Measurements from ENCODE around the gene NELL1.

NELL1 gene

GRCh38 chr11:21398195-21398594, 728.8 kb downstream of the NELL1 start:
- H3K27me3 Mint-ChIP-seq: no peaks in the 10 kb centered on the region
- no peak overlapping the region for H3K4me3 Mint-ChIP-seq
- no peaks in the 10 kb centered on the region for H3K36me3 Mint-ChIP-seq
- no peak overlapping the region for H3K27ac Mint-ChIP-seq
- DNase-seq (ENCODE audit: low spot score in 2 of 2) (no peak), ATAC-seq (ENCODE audit: low read depth) (no peak)
- H3K4me1 Mint-ChIP-seq: no peaks in the 10 kb centered on the region
- no peaks in the 10 kb centered on the region for H3K9me3 Mint-ChIP-seq

- H3K9me3 Mint-ChIP-seq: no peaks in the 10 kb centered on the region
- H3K27me3 Mint-ChIP-seq: no peaks in the 10 kb centered on the region
- no peaks in the 10 kb centered on the region for H3K36me3 Mint-ChIP-seq
- H3K4me3 Mint-ChIP-seq: no peak overlapping the region
- ATAC-seq (ENCODE audit: low read depth): no peak
- H3K27ac Mint-ChIP-seq: no peak overlapping the region
- no peaks in the 10 kb centered on the region for H3K4me1 Mint-ChIP-seq
- no peak for DNase-seq (ENCODE audit: low spot score in 2 of 2)
Measured at GRCh38 chr11:21401496-21401895, 732.1 kb downstream of the NELL1 start.

GRCh38 chr11:21402274-21402673, 732.9 kb downstream of the NELL1 start:
- H3K27ac Mint-ChIP-seq: no peak overlapping the region
- no peak for ATAC-seq (ENCODE audit: low read depth)

GRCh38 chr11:21403069-21403468, 733.7 kb downstream of the NELL1 start:
- Mint-ChIP-seq H3K27me3 (no peaks in the 10 kb centered on the region), H3K36me3 (no peaks in the 10 kb centered on the region), H3K9me3 (peaks cover 3% of the 10 kb centered on the region), H3K4me3 (no peak overlapping the region), H3K27ac (no peak overlapping the region), H3K4me1 (no peaks in the 10 kb centered on the region)
- ATAC-seq (ENCODE audit: low read depth) (no peak), DNase-seq (ENCODE audit: low spot score in 2 of 2) (no peak)

More at GRCh38 chr11:21402274-21402673, 732.9 kb downstream of the NELL1 start:
- DNase-seq (ENCODE audit: low spot score in 2 of 2): no peak
- no peaks in the 10 kb centered on the region for H3K9me3 Mint-ChIP-seq
- H3K4me1 Mint-ChIP-seq: no peaks in the 10 kb centered on the region
- H3K27me3 Mint-ChIP-seq: no peaks in the 10 kb centered on the region
- no peaks in the 10 kb centered on the region for H3K36me3 Mint-ChIP-seq
- H3K4me3 Mint-ChIP-seq: no peak overlapping the region

- no peak for ATAC-seq (ENCODE audit: low read depth)
- H3K27ac Mint-ChIP-seq: no peak overlapping the region
- H3K4me3 Mint-ChIP-seq: no peak overlapping the region
- H3K9me3 Mint-ChIP-seq: peaks cover 3% of the 10 kb centered on the region
- no peaks in the 10 kb centered on the region for H3K27me3 Mint-ChIP-seq
- no peaks in the 10 kb centered on the region for H3K36me3 Mint-ChIP-seq
- H3K4me1 Mint-ChIP-seq: no peaks in the 10 kb centered on the region
- DNase-seq (ENCODE audit: low spot score in 2 of 2): no peak
Measured at GRCh38 chr11:21405422-21405821, 736.0 kb downstream of the NELL1 start.

GRCh38 chr11:21410513-21410912, 741.1 kb downstream of the NELL1 start:
- no peak for DNase-seq (ENCODE audit: low spot score in 2 of 2)
- Mint-ChIP-seq H3K4me1 (no peaks in the 10 kb centered on the region), H3K9me3 (peaks cover 6% of the 10 kb centered on the region), H3K36me3 (no peaks in the 10 kb centered on the region), H3K27ac (no peak overlapping the region), H3K4me3 (no peak overlapping the region), H3K27me3 (no peaks in the 10 kb centered on the region)
- ATAC-seq (ENCODE audit: low read depth): no peak

GRCh38 chr11:21411104-21411503, 741.7 kb downstream of the NELL1 start:
- no peak for DNase-seq (ENCODE audit: low spot score in 2 of 2)
- H3K36me3 Mint-ChIP-seq: no peaks in the 10 kb centered on the region
- H3K27me3 Mint-ChIP-seq: no peaks in the 10 kb centered on the region
- ATAC-seq (ENCODE audit: low read depth): no peak
- H3K27ac Mint-ChIP-seq: no peak overlapping the region
- no peaks in the 10 kb centered on the region for H3K4me1 Mint-ChIP-seq
- peaks cover 6% of the 10 kb centered on the region for H3K9me3 Mint-ChIP-seq
- no peak overlapping the region for H3K4me3 Mint-ChIP-seq

GRCh38 chr11:21411597-21411996, 742.2 kb downstream of the NELL1 start:
- Mint-ChIP-seq H3K4me1 (no peaks in the 10 kb centered on the region), H3K36me3 (no peaks in the 10 kb centered on the region), H3K9me3 (peaks cover 6% of the 10 kb centered on the region), H3K27me3 (no peaks in the 10 kb centered on the region), H3K27ac (no peak overlapping the region), H3K4me3 (no peak overlapping the region)
- no peak for DNase-seq (ENCODE audit: low spot score in 2 of 2)
- no peak for ATAC-seq (ENCODE audit: low read depth)

- no peaks in the 10 kb centered on the region for H3K27me3 Mint-ChIP-seq
- H3K9me3 Mint-ChIP-seq: peaks cover 3% of the 10 kb centered on the region
- H3K4me3 Mint-ChIP-seq: no peak overlapping the region
- H3K4me1 Mint-ChIP-seq: no peaks in the 10 kb centered on the region
- no peak for ATAC-seq (ENCODE audit: low read depth)
- DNase-seq (ENCODE audit: low spot score in 2 of 2): no peak
- H3K36me3 Mint-ChIP-seq: no peaks in the 10 kb centered on the region
- H3K27ac Mint-ChIP-seq: no peak overlapping the region
Measured at GRCh38 chr11:21412652-21413383, 743.4 kb downstream of the NELL1 start.

GRCh38 chr11:21414953-21415352, 745.6 kb downstream of the NELL1 start:
- ATAC-seq (ENCODE audit: low read depth) (no peak), DNase-seq (ENCODE audit: low spot score in 2 of 2) (no peak)
- Mint-ChIP-seq H3K36me3 (no peaks in the 10 kb centered on the region), H3K27me3 (no peaks in the 10 kb centered on the region), H3K27ac (no peak overlapping the region), H3K9me3 (peaks cover 3% of the 10 kb centered on the region), H3K4me3 (no peak overlapping the region), H3K4me1 (no peaks in the 10 kb centered on the region)

- peaks cover 3% of the 10 kb centered on the region for H3K9me3 Mint-ChIP-seq
- ATAC-seq (ENCODE audit: low read depth): no peak
- no peak overlapping the region for H3K4me3 Mint-ChIP-seq
- DNase-seq (ENCODE audit: low spot score in 2 of 2): no peak
- no peaks in the 10 kb centered on the region for H3K4me1 Mint-ChIP-seq
- H3K27ac Mint-ChIP-seq: no peak overlapping the region
- no peaks in the 10 kb centered on the region for H3K27me3 Mint-ChIP-seq
- H3K36me3 Mint-ChIP-seq: no peaks in the 10 kb centered on the region
Measured at GRCh38 chr11:21415606-21416005, 746.2 kb downstream of the NELL1 start.

GRCh38 chr11:21421711-21422329, 752.4 kb downstream of the NELL1 start:
- Mint-ChIP-seq H3K4me3 (no peak overlapping the region), H3K36me3 (no peaks in the 10 kb centered on the region), H3K27me3 (no peaks in the 10 kb centered on the region), H3K27ac (no peak overlapping the region), H3K9me3 (peaks cover 9% of the 10 kb centered on the region), H3K4me1 (no peaks in the 10 kb centered on the region)
- no peak for DNase-seq (ENCODE audit: low spot score in 2 of 2)
- ATAC-seq (ENCODE audit: low read depth): no peak

- DNase-seq (ENCODE audit: low spot score in 2 of 2): no peak
- no peaks in the 10 kb centered on the region for H3K27me3 Mint-ChIP-seq
- H3K9me3 Mint-ChIP-seq: peaks cover 13% of the 10 kb centered on the region
- H3K27ac Mint-ChIP-seq: no peak overlapping the region
- H3K4me1 Mint-ChIP-seq: no peaks in the 10 kb centered on the region
- no peak for ATAC-seq (ENCODE audit: low read depth)
- H3K4me3 Mint-ChIP-seq: no peak overlapping the region
- no peaks in the 10 kb centered on the region for H3K36me3 Mint-ChIP-seq
Measured at GRCh38 chr11:21426931-21427330, 757.5 kb downstream of the NELL1 start.

GRCh38 chr11:21427726-21428125, 758.3 kb downstream of the NELL1 start:
- H3K9me3 Mint-ChIP-seq: peaks cover 13% of the 10 kb centered on the region
- no peaks in the 10 kb centered on the region for H3K36me3 Mint-ChIP-seq
- H3K4me1 Mint-ChIP-seq: no peaks in the 10 kb centered on the region
- ATAC-seq (ENCODE audit: low read depth) (no peak), DNase-seq (ENCODE audit: low spot score in 2 of 2) (no peak)
- H3K27me3 Mint-ChIP-seq: no peaks in the 10 kb centered on the region
- H3K27ac Mint-ChIP-seq: no peak overlapping the region
- no peak overlapping the region for H3K4me3 Mint-ChIP-seq

- no peaks in the 10 kb centered on the region for H3K4me1 Mint-ChIP-seq
Measured at GRCh38 chr11:21428796-21429195, 759.4 kb downstream of the NELL1 start.

More at GRCh38 chr11:21428796-21429195, 759.4 kb downstream of the NELL1 start:
- Mint-ChIP-seq H3K9me3 (peaks cover 12% of the 10 kb centered on the region), H3K27me3 (no peaks in the 10 kb centered on the region), H3K27ac (no peak overlapping the region), H3K4me3 (no peak overlapping the region), H3K36me3 (no peaks in the 10 kb centered on the region)
- ATAC-seq (ENCODE audit: low read depth): no peak
- no peak for DNase-seq (ENCODE audit: low spot score in 2 of 2)
